GM12878 (cell line): ENCODE results near the gene TTC17. TPM values are rescaled to one million over a fixed set of nuclear protein-coding genes. Genes with fewer than 3 reads are reported as not detected.

Source experiments
- CEBPZ ChIP-seq: fragments of 150-350 bp; IDR thresholded peaks from 2 replicates; pipeline ENCODE4 v1.6.1; 2016; ENCODE audit warnings: low read depth, low read length
- CREM ChIP-seq: IDR thresholded peaks from 2 replicates; pipeline ENCODE4 v1.6.1; 2014; ENCODE audit warnings: antibody characterized with exemption, low read depth
- MLLT1 ChIP-seq: fragments of 450-650 bp; IDR thresholded peaks from 2 replicates; pipeline ENCODE4 v1.6.1; 2016; ENCODE audit warnings: mild to moderate bottlenecking
- MTA3 ChIP-seq: IDR thresholded peaks from 2 replicates; pipeline ENCODE4 v1.6.1; 2012; ENCODE audit warnings: low read length, inconsistent platforms, borderline replicate concordance
- NFYB ChIP-seq: IDR thresholded peaks from 2 replicates; pipeline ENCODE4 v1.6.1; 2011; ENCODE audit warnings: low read depth, mild to moderate bottlenecking, low read length, improper control_type of control experiment, moderate library complexity; ENCODE audit not compliant: insufficient read depth
- NR2C2 ChIP-seq: IDR thresholded peaks from 2 replicates; pipeline ENCODE4 v1.6.1; 2011; ENCODE audit warnings: borderline replicate concordance, low read depth; ENCODE audit not compliant: control insufficient read depth, insufficient read length
- POLR2A ChIP-seq: IDR thresholded peaks from 2 replicates; pipeline ENCODE4 v1.6.1; 2011; ENCODE audit warnings: low read depth, mild to moderate bottlenecking, low read length
- RELB ChIP-seq: fragments of 450-650 bp; IDR thresholded peaks from 2 replicates; pipeline ENCODE4 v1.6.1; 2017; ENCODE audit warnings: low read depth, mild to moderate bottlenecking, moderate library complexity
- TBL1XR1 ChIP-seq: IDR thresholded peaks from 2 replicates; pipeline ENCODE4 v1.6.1; 2012; ENCODE audit warnings: low read depth, low read length, improper control_type of control experiment
- ZBTB33 ChIP-seq: fragments of 450-650 bp; IDR thresholded peaks from 2 replicates; pipeline ENCODE4 v1.6.1; 2017; ENCODE audit warnings: mild to moderate bottlenecking
- polyA plus RNA-seq, 11 experiments: library from polyadenylated mRNA; depleted of rRNA in 4 of 11; unstranded in 6 of 11; stranded (reverse) in 5 of 11; fragments of >200 nt; fragmentation: Nextera tagmentation in 4 of 11; fragmentation: Illumina TruSeq in 1 of 11; extraction: Ambion mirVana in 4 of 11; extraction: Trizol in 1 of 11; gene quantifications; 1 replicate in 1 of 11; 2 replicates in 10 of 11; pipeline versions ENCODE4 v1.2.1 to v1.2.3, GENCODE V29; 2011 to 2016; ENCODE audit warnings: inconsistent platforms in 2 of 11, missing spikeins in 2 of 11, low read depth in 1 of 11
- total RNA-seq, 4 experiments: library from RNA; depleted of rRNA in 3 of 4; stranded (reverse); fragments of >200 nt in 3 of 4; fragmentation: Illumina TruSeq in 1 of 4; extraction: Trizol in 1 of 4; gene quantifications; 2 replicates each; pipeline versions ENCODE4 v1.2.1 to v1.2.3, GENCODE V29; 2013 to 2021

The TTC17 gene
- total and polyA plus RNA-seq, 10 of the 15 experiments (the other 5 are each of a cell fraction or from before 2014, with no cell fraction given) = 15.9 to 116 (median 41.5) TPM

GRCh38 chr11:43358801-43359421, at the start of gene TTC17 (continued):
- TF ChIP-seq MLLT1 (no peak), NFYB (no peak), MTA3 (no peak), POLR2A (peak; percentile 99), CEBPZ (no peak), NR2C2 (no peak), ZBTB33 (no peak), CREM (peak; percentile 37; the same call in 1 of the 2 replicates), RELB (peak; percentile 87), TBL1XR1 (0 out of 2 replicates have a peak, but pooled peaks have one; percentile 28)
